RPMI7951 (cell line): ENCODE data around the gene RNASEH1. TPM values are rescaled to one million over a fixed set of nuclear protein-coding genes. Genes with fewer than 3 reads are reported as not detected.
A peak's percentile ranks its signal among the peaks of the same experiment; 100 is the strongest.
"Not testable (repeated sequence)": the region's sequence is repeated elsewhere in the genome, so short reads cannot be mapped to it uniquely, and the experiment has no call there.

ENCODE experiments used
- DNase-seq: peaks from one replicate; pipeline ENCODE4 v3.0.0-alpha.2; 2012; ENCODE audit warnings: low read depth
- total RNA-seq: library from RNA; depleted of rRNA; stranded (reverse); fragments of >200 nt; shearing (Covaris generic); gene quantifications from 2 replicates; pipeline ENCODE4 v1.2.3, GENCODE V29; 2014

The RNASEH1 gene
- total RNA-seq, 1 experiment from 2014 or later, result 24.9 TPM

- DNase-seq, result no peak
These were observed 36.6 kb upstream of the RNASEH1 start, which contains the start of gene COLEC11 for GRCh38 chr2:3594493-3595281. COLEC11 (plus strand) TSS chr2:3595112; CDS start chr2:3604341, 9,229 bp downstream.

DNA sequence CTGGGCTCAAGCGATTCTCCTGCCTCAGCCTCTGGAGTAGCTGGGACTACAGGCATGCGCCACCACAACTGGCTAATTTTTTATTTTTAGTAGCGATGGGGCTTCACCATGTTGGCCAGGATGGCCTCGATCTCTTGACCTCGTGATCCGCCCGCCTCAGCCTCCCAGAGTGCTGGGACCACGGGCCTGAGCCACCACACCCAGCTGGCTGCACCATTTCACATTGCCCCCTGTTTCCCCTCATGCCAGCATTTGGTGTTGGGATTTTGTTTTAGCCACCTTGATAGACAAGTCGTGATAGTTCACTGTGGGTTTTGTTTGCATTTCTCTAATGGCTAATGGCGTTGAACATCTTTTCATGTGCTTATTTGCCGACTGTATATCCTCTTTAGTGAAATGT is 31.0 kb upstream of the RNASEH1 start:
- no peak for DNase-seq

- no peak for DNase-seq
These were observed 30.0 kb upstream of the RNASEH1 start for GRCh38 chr2:3588084-3588483.

GRCh38 chr2:3587432-3587831 is 29.3 kb upstream of the RNASEH1 start:
- no peak for DNase-seq

- DNase-seq, result no peak
These were observed 28.9 kb upstream of the RNASEH1 start for GRCh38 chr2:3587021-3587420.

DNA sequence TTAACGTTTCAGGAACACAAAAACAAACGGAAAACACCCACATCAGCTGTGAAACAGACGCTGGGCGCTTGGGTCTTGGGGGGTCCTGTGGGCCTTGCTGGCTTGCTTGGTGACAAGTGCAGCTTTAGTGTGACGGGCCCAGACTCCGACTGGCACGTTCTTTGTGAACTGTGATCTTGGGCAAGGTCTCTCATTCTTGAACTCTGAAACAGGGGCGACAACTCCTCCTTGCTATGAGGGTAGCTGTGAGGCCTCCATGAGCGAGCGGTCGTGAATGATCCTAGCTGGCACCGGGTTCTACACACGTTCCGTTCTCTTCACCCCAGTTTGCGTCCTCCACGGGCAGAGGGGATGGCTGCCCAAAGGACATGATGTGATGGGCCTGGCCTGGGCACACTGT is 28.1 kb upstream of the RNASEH1 start:
- no peak for DNase-seq

DNA sequence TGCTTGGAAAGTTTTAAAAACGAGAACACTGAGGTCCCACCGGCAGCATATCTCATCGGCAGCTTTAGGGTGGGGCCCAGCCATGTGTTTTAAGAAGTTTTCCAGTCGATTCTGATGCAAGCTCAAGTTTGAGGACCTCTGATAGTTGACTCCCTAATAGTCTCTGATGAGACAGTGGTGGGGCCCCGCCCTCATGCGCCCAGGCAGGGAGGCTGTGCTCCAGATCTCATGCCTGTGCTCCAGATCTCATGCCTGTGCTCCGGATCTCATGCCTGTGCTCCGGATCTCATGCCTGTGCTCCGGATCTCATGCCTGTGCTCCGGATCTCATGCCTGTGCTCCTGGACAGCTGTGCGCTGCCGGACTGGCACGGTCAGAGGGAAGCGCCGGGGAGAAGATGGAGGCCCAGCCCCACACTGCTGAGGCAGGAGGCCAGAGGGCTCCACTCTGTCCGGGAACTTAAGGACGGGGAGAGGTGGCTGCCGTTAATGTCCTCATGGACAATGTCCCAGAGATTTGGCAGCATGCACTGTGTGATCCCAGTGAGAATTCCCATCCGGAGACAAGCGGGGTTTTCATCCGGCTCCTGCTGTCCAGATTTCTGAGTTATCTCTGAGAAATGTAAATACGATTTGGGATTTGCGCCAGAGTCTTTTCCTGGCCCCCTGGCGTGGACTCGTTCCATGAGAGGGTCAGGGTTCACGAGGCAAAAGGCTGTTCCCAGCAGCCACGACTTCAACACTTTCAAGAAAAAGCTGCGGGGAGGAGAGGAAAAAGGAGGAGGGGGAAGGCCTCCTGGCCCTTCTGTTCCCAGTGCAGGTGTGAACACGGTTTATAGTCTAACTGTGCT is 27.4 kb upstream of the RNASEH1 start:
- DNase-seq, result no peak

DNA sequence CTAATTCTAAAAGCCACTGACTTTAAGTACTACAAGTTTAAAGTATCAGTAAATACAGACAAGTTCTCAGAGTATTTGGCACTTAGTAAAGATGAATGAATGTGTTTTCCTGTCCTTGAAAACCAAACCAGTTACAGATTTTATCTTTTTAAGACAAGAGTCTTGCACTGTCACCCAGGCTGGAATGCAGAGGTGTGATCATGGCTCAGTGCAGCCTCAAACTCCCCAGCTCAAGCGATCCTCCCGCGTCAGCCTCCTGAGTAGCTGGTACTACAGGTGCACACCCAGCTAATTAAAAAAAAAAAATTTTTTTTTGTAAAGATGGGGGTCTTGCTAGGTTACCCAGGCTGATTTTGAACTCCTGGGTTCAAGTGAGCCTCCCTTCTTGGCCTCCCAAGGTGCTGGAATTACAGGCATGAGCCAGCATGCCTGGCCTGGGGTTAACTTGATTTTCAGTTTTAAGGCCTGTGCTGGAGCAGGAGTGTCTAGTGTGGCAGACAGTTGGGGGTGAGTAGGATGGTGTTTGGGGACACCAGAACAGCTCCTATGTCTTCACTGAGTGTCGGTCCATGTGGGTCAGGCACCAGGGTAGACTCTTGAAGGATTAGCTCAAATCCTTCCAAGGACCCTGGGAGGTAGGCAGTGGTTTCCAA is 26.6 kb upstream of the RNASEH1 start:
- DNase-seq, result no peak

GRCh38 chr2:3584076-3584475 is 25.9 kb upstream of the RNASEH1 start:
- DNase-seq, result no peak

- no peak for DNase-seq
These were observed 23.5 kb upstream of the RNASEH1 start for GRCh38 chr2:3581367-3582262.

GRCh38 chr2:3580449-3580848 is 22.3 kb upstream of the RNASEH1 start:
- no peak for DNase-seq

DNA sequence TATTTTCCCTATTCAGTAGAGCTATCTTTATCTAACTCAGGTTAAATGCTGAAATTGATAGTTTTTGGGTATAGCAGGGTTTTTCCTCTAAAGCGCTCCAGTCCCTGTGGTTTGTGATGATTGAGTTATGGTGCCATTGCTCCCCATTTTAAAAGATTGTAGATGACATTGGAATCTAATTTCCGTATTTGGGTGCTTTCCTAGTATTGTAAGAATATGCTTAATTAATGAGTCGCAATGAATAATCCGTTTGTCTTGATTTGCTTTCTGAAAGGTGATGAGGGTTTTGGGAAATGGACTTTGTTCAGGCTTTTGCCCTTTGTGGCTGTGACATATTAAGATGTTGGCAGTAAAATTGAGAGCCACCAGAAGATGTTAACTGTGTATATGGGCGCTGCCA is 20.9 kb upstream of the RNASEH1 start:
- no peak for DNase-seq

DNA sequence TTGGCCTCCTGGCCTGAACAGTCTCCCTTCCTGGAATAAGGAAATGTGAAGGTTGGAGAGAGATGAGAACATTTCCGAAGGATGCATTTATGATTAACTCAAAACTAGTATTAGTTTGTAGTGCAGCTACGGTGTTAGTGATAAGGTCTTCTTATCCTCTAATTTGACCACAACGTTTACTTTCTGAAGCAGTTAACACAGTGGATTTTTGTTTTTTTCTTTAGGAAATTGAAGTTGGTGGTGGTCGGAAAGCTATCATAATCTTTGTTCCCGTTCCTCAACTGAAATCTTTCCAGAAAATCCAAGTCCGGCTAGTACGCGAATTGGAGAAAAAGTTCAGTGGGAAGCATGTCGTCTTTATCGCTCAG is 18.1 kb upstream of the RNASEH1 start:
- DNase-seq, result not testable (repeated sequence)

- no peak for DNase-seq
These were observed 17.6 kb upstream of the RNASEH1 start for GRCh38 chr2:3575534-3576262.

DNA sequence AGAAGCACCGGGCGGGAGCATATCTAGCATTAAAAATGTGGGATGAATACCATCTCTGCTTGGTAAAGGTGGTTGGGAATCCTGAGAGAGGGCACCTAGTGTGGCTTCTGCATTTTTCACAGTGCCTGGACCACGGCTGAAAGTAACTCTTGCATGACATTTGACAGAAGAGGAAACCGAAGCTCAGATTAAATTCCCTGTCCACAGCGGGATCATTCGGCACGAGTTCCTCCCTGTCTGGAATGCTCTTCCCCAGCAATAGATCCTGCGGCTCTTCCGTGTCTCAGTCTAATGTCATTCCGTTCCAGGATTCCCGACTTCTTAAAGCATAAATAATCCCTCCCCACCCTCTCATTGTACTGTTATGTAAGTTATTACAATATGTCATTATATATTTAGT is 16.0 kb upstream of the RNASEH1 start:
- no peak for DNase-seq

GRCh38 chr2:3572620-3573019 is 14.5 kb upstream of the RNASEH1 start:
- no peak for DNase-seq

DNA sequence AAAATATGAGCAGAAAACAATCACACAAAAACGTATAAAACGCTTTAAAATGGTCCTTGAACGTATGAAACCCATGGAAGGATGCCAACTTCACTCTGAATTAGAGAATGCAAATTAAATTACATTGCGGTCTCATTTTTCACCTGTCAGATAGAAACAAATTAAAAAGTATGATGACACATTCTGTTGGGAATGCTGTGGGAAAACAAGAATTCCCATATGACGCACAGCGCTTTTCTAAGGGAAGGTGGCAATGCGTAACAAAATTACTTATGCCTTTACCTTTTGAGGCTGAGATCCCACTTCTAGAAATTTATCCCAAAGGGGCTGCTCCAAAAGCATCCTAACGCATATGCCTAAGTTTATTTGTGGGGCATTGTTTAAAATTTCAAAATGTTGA is 13.2 kb upstream of the RNASEH1 start:
- peak; percentile 40 for DNase-seq

GRCh38 chr2:3569656-3570055 is 11.5 kb upstream of the RNASEH1 start:
- not testable (repeated sequence) for DNase-seq

- DNase-seq, result no peak
These were observed 8.7 kb upstream of the RNASEH1 start for GRCh38 chr2:3566806-3567205.

GRCh38 chr2:3565117-3565516 is 7.0 kb upstream of the RNASEH1 start:
- no peak for DNase-seq

- no peak for DNase-seq
These were observed 5.4 kb upstream of the RNASEH1 start for GRCh38 chr2:3563521-3563976.
